ENCODE data around the gene VAT1. TPM values are rescaled to one million over a fixed set of nuclear protein-coding genes. Genes with fewer than 3 reads are reported as not detected.

VAT1 gene
- total and polyA plus RNA-seq, 2 of the 13 experiments (the other 11 are each of a cell fraction or from before 2014, with no cell fraction given): 143 to 205 TPM

DNA sequence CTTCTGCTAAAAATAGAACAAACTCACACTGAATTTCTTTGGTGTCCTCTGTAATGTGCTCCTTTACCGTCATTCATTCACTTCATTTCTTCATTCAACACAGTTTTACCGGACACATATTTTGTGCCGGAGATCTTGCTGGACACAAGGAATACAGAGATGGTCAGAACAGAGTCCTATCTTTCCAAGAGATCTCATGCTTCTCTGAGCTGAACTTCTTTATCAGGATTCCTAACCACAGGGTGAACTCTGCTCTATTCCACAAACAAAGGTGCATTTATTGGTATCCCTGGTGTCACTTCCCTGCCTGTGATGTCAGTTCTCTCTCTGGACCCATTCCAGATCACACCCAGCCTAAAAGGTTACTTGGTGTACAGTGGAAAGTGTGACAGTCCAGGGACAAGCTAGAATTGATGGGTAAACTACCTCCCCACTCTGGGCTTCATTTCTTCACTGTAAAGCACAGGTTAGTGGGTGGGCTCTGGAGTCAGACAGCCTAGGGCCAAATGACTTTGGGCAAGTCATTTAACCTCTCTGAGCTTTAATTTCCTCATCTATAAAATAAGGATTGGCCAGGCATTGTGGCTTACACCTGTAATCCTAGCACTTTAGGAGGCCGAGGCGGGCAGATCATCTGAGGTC is 11.4 kb downstream of the VAT1 start (continued):
- TF ChIP-seq, protein P1, sequence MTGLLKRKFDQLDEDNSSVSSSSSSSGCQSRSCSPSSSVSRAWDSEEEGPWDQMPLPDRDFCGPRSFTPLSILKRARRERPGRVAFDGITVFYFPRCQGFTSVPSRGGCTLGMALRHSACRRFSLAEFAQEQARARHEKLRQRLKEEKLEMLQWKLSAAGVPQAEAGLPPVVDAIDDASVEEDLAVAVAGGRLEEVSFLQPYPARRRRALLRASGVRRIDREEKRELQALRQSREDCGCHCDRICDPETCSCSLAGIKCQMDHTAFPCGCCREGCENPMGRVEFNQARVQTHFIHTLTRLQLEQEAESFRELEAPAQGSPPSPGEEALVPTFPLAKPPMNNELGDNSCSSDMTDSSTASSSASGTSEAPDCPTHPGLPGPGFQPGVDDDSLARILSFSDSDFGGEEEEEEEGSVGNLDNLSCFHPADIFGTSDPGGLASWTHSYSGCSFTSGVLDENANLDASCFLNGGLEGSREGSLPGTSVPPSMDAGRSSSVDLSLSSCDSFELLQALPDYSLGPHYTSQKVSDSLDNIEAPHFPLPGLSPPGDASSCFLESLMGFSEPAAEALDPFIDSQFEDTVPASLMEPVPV (CRISPR knock-in tag; IDR thresholded peaks at IDR 0.05): 0 out of 2 replicates have a peak, but pooled peaks have one; percentile 9
- TF ChIP-seq ZNF768 (CRISPR knock-in tag; IDR thresholded peaks at IDR 0.05) (no peak), TEAD3 (CRISPR knock-in tag; optimal IDR thresholded peaks at IDR 0.05; ENCODE audit: borderline replicate concordance) (peak; percentile 81), ZNF629 (CRISPR knock-in tag; conservative IDR thresholded peaks at IDR 0.05) (no peak), ZNF234 (CRISPR knock-in tag; conservative IDR thresholded peaks at IDR 0.05) (no peak), NAIF1 (CRISPR knock-in tag; IDR thresholded peaks at IDR 0.05; ENCODE audit: borderline replicate concordance) (no peak), POLR2A (IDR thresholded peaks at IDR 0.05; ENCODE audit: insufficient read depth in 1 of 2, low read depth in 2 of 2, low read length in 2 of 2) (peak; percentile 43 to 71), ZNF879 (CRISPR knock-in tag; IDR thresholded peaks at IDR 0.05) (no peak), ZNF589 (CRISPR knock-in tag; conservative IDR thresholded peaks at IDR 0.05) (0 out of 2 replicates have a peak, but pooled peaks have one; percentile 44), SRSF4 (IDR thresholded peaks at IDR 0.05; ENCODE audit: low read depth, low read length, poor library complexity, severe bottlenecking) (no peak), KDM1A (CRISPR knock-in tag; IDR thresholded peaks at IDR 0.05) (peak; percentile 29; the same call in 1 of the 2 replicates), ZNF644 (CRISPR knock-in tag; IDR thresholded peaks at IDR 0.05; ENCODE audit: low read depth) (no peak; the same call in 1 of the 2 replicates)
- TF ChIP-seq, protein P2, sequence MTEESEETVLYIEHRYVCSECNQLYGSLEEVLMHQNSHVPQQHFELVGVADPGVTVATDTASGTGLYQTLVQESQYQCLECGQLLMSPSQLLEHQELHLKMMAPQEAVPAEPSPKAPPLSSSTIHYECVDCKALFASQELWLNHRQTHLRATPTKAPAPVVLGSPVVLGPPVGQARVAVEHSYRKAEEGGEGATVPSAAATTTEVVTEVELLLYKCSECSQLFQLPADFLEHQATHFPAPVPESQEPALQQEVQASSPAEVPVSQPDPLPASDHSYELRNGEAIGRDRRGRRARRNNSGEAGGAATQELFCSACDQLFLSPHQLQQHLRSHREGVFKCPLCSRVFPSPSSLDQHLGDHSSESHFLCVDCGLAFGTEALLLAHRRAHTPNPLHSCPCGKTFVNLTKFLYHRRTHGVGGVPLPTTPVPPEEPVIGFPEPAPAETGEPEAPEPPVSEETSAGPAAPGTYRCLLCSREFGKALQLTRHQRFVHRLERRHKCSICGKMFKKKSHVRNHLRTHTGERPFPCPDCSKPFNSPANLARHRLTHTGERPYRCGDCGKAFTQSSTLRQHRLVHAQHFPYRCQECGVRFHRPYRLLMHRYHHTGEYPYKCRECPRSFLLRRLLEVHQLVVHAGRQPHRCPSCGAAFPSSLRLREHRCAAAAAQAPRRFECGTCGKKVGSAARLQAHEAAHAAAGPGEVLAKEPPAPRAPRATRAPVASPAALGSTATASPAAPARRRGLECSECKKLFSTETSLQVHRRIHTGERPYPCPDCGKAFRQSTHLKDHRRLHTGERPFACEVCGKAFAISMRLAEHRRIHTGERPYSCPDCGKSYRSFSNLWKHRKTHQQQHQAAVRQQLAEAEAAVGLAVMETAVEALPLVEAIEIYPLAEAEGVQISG (CRISPR knock-in tag; IDR thresholded peaks at IDR 0.05): peak; percentile 17; the same call in 1 of the 2 replicates
- TF ChIP-seq, protein P3, sequence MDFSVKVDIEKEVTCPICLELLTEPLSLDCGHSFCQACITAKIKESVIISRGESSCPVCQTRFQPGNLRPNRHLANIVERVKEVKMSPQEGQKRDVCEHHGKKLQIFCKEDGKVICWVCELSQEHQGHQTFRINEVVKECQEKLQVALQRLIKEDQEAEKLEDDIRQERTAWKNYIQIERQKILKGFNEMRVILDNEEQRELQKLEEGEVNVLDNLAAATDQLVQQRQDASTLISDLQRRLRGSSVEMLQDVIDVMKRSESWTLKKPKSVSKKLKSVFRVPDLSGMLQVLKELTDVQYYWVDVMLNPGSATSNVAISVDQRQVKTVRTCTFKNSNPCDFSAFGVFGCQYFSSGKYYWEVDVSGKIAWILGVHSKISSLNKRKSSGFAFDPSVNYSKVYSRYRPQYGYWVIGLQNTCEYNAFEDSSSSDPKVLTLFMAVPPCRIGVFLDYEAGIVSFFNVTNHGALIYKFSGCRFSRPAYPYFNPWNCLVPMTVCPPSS (IDR thresholded peaks at IDR 0.05): no peak
- TF ChIP-seq, protein P4, sequence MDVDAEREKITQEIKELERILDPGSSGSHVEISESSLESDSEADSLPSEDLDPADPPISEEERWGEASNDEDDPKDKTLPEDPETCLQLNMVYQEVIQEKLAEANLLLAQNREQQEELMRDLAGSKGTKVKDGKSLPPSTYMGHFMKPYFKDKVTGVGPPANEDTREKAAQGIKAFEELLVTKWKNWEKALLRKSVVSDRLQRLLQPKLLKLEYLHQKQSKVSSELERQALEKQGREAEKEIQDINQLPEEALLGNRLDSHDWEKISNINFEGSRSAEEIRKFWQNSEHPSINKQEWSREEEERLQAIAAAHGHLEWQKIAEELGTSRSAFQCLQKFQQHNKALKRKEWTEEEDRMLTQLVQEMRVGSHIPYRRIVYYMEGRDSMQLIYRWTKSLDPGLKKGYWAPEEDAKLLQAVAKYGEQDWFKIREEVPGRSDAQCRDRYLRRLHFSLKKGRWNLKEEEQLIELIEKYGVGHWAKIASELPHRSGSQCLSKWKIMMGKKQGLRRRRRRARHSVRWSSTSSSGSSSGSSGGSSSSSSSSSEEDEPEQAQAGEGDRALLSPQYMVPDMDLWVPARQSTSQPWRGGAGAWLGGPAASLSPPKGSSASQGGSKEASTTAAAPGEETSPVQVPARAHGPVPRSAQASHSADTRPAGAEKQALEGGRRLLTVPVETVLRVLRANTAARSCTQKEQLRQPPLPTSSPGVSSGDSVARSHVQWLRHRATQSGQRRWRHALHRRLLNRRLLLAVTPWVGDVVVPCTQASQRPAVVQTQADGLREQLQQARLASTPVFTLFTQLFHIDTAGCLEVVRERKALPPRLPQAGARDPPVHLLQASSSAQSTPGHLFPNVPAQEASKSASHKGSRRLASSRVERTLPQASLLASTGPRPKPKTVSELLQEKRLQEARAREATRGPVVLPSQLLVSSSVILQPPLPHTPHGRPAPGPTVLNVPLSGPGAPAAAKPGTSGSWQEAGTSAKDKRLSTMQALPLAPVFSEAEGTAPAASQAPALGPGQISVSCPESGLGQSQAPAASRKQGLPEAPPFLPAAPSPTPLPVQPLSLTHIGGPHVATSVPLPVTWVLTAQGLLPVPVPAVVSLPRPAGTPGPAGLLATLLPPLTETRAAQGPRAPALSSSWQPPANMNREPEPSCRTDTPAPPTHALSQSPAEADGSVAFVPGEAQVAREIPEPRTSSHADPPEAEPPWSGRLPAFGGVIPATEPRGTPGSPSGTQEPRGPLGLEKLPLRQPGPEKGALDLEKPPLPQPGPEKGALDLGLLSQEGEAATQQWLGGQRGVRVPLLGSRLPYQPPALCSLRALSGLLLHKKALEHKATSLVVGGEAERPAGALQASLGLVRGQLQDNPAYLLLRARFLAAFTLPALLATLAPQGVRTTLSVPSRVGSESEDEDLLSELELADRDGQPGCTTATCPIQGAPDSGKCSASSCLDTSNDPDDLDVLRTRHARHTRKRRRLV (CRISPR knock-in tag; IDR thresholded peaks at IDR 0.05): peak; percentile 84
- TF ChIP-seq, protein P5, sequence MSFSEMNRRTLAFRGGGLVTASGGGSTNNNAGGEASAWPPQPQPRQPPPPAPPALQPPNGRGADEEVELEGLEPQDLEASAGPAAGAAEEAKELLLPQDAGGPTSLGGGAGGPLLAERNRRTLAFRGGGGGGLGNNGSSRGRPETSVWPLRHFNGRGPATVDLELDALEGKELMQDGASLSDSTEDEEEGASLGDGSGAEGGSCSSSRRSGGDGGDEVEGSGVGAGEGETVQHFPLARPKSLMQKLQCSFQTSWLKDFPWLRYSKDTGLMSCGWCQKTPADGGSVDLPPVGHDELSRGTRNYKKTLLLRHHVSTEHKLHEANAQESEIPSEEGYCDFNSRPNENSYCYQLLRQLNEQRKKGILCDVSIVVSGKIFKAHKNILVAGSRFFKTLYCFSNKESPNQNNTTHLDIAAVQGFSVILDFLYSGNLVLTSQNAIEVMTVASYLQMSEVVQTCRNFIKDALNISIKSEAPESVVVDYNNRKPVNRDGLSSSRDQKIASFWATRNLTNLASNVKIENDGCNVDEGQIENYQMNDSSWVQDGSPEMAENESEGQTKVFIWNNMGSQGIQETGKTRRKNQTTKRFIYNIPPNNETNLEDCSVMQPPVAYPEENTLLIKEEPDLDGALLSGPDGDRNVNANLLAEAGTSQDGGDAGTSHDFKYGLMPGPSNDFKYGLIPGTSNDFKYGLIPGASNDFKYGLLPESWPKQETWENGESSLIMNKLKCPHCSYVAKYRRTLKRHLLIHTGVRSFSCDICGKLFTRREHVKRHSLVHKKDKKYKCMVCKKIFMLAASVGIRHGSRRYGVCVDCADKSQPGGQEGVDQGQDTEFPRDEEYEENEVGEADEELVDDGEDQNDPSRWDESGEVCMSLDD (CRISPR knock-in tag; IDR thresholded peaks at IDR 0.05; ENCODE audit: borderline replicate concordance): no peak
